T-cell (primary cell): ENCODE measurements around the gene LRIG2. TPM values are rescaled to one million over a fixed set of nuclear protein-coding genes. Genes with fewer than 3 reads are reported as not detected.

Experiments
- ATAC-seq, 4 experiments: fragments of 200-7000 bp in 3 of 4; fragments of 150-1000 bp in 1 of 4; cut with Tn5 transposase; replicated peaks in 1 of 4; 1 replicate in 3 of 4; 2 replicates in 1 of 4; pipeline ENCODE4 v1.10.0; 2021; ENCODE audit warnings: moderate library complexity in 3 of 4, mild to moderate bottlenecking in 2 of 4, moderate number of reproducible peaks in 1 of 4
- CTCF ChIA-PET, 2 donors: fragments of 300-600 bp; sonication (Branson Sonifier 250); formaldehyde crosslinking; loops; one replicate each; lab custom pipeline; 2022; ENCODE audit warnings: antibody characterized with exemption in 2 of 2; lab: Charles Lee
- POLR2A ChIA-PET, 2 donors: fragments of 300-600 bp; sonication (Branson Sonifier 250); formaldehyde crosslinking; loops; one replicate each; lab custom pipeline; 2022; ENCODE audit warnings: antibody characterized with exemption in 2 of 2; lab: Charles Lee
- DNase-seq, 35 experiments: peaks; one replicate each; pipeline versions ENCODE4 v3.0.0 to v3.0.0-alpha.2; 2013 to 2023
- H3K27ac ChIP-seq: one replicate; pipeline ENCODE4 v1.5.1; 2013; ENCODE audit warnings: low read length
- H3K27me3 ChIP-seq, 2 experiments: replicated peaks in 1 of 2; 1 replicate in 1 of 2; 2 replicates in 1 of 2; pipeline versions ENCODE4 v1.6.1 to v1.7.0; 2013; ENCODE audit warnings: low read length in 1 of 2, mixed read lengths in 1 of 2; ENCODE audit not compliant: control insufficient read depth in 2 of 2, insufficient read depth in 2 of 2; ENCODE audit errors: extremely low read depth in 1 of 2
- H3K36me3 ChIP-seq, 2 donors: 1 replicate in 1 of 2; 2 replicates in 1 of 2; pipeline versions ENCODE4 v1.6.1 to v1.7.0; 2013; ENCODE audit warnings: low read length in 1 of 2; ENCODE audit not compliant: control insufficient read depth in 2 of 2, insufficient read depth in 1 of 2; ENCODE audit errors: extremely low read depth in 1 of 2
- H3K4me1 ChIP-seq, 2 experiments: 1 replicate in 1 of 2; 2 replicates in 1 of 2; pipeline versions ENCODE4 v1.6.1 to v1.7.0; 2013; ENCODE audit warnings: low read length in 2 of 2, mixed read lengths in 1 of 2; ENCODE audit not compliant: insufficient read depth in 2 of 2, control insufficient read depth in 1 of 2; ENCODE audit errors: extremely low read depth in 1 of 2
- H3K4me3 ChIP-seq, 2 donors: 1 replicate in 1 of 2; 2 replicates in 1 of 2; pipeline versions ENCODE4 v1.5.1 to v1.7.0; 2013; ENCODE audit warnings: mild to moderate bottlenecking in 2 of 2, low read length in 1 of 2, moderate library complexity in 1 of 2; ENCODE audit not compliant: control insufficient read depth in 1 of 2; ENCODE audit errors: extremely low read depth in 1 of 2
- H3K9me3 ChIP-seq: 2 replicates; pipeline ENCODE4 v1.7.0; 2013
- H3K27ac Mint-ChIP-seq, 2 donors: one replicate each; pipeline ENCODE4 v1.8.0; 2020 to 2021; ENCODE audit warnings: mild to moderate bottlenecking in 2 of 2, mixed read lengths in 2 of 2
- H3K27me3 Mint-ChIP-seq, 2 donors: one replicate each; pipeline ENCODE4 v1.8.0; 2021 to 2022; ENCODE audit warnings: mixed read lengths in 2 of 2
- H3K36me3 Mint-ChIP-seq: one replicate; pipeline ENCODE4 v1.8.0; 2021; ENCODE audit warnings: mixed read lengths
- H3K4me1 Mint-ChIP-seq, 3 donors: one replicate each; pipeline ENCODE4 v1.8.0; 2020 to 2022; ENCODE audit warnings: mixed read lengths in 3 of 3, mild to moderate bottlenecking in 1 of 3
- H3K4me3 Mint-ChIP-seq, 3 donors: one replicate each; pipeline ENCODE4 v1.8.0; 2020 to 2022; ENCODE audit warnings: mild to moderate bottlenecking in 3 of 3, mixed read lengths in 3 of 3, moderate library complexity in 3 of 3
- H3K9me3 Mint-ChIP-seq, 3 donors: one replicate each; pipeline ENCODE4 v1.8.0; 2020 to 2022; ENCODE audit warnings: mixed read lengths in 3 of 3
- WGBS: methylation state at CpG from one replicate; pipeline ENCODE4 v1.1.5; 2013; ENCODE audit warnings: missing lambda C conversion rate; ENCODE audit not compliant: insufficient coverage; 5-methylcytosine and 5-hydroxymethylcytosine counted together
- total RNA-seq, 35 experiments: library from RNA in 6 of 35; stranded (reverse) in 6 of 35; fragments of 120-200 nt in 1 of 35; gene quantifications; one replicate each; pipeline versions ENCODE4 v1.2.1 to v1.2.4 and lab custom pipeline; 2013 to 2026

The LRIG2 gene
- total RNA-seq, 5 donors from 2014 or later (not counting 1 experiment from before 2014, with no cell fraction given): 19.5 to 25.4 (median 20.4) TPM

DNA sequence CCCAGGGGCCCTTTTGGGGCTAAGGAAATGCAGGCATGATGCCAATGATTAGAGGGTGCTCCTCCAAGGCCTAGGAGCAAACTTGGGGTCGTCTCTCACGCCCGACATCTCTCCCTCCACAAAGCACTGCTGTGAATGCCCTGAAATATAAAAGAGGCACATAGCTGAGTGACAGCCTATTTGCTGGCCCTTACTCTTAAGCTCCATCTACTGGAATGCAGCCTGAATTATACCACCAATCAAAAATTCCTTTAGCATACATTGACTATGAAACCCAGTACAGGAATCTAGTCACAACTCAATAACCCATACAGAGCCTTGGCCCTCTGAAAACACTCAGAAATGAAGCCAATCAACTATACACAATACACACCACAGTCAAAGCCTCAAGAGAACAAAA lies 105.5 kb downstream of the LRIG2 start:
- Mint-ChIP-seq H3K4me1 (no peaks in the 10 kb centered on the region), H3K27me3 (peaks cover 0 to 21% of the 10 kb centered on the region in 2 donors), H3K9me3 (peaks cover 0 to 4% (median 2%) of the 10 kb centered on the region in 3 donors), H3K27ac (no peak overlapping the region), H3K36me3 (no peaks in the 10 kb centered on the region), H3K4me3 (no peak overlapping the region)
- H3K4me1 ChIP-seq: no peaks in the 10 kb centered on the region
- H3K9me3 ChIP-seq: no peaks in the 10 kb centered on the region
- CTCF ChIA-PET: no interaction called here
- peaks cover 0 to 15% of the 10 kb centered on the region in 2 experiments for H3K27me3 ChIP-seq
- DNase-seq: no peak
- H3K36me3 ChIP-seq: no peaks in the 10 kb centered on the region
- ATAC-seq: no peak
- POLR2A ChIA-PET: no interaction called here
- no peak overlapping the region for H3K27ac ChIP-seq
- WGBS: 90% methylated on average over 3 of the region's 3 CpGs
- no peak overlapping the region for H3K4me3 ChIP-seq

Other genes starting within 250 kb of the LRIG2 start
- 10 to 100 TPM; 13.3 to 23.2 (median 20.3) TPM for gene SLC16A1, start 117.0 kb upstream of the LRIG2 start, total RNA-seq